Ascending aorta (tissue), 2 donors: ENCODE measurements around the gene SYT1. TPM values are rescaled to one million over a fixed set of nuclear protein-coding genes. Genes with fewer than 3 reads are reported as not detected.

Source experiments
- DNase-seq, 2 donors: peaks; one replicate each; pipeline ENCODE4 v3.0.0-alpha.2; 2019; ENCODE audit warnings: low spot score in 2 of 2
- H3K27ac ChIP-seq, 2 donors: fragments of 200-600 bp; sonication (generic); one replicate each; pipeline ENCODE4 v1.5.1; 2016 to 2017; ENCODE audit warnings: mild to moderate bottlenecking in 1 of 2
- H3K27me3 ChIP-seq: fragments of 200-600 bp; sonication (generic); one replicate; pipeline ENCODE4 v1.5.1; 2017
- H3K36me3 ChIP-seq, 2 donors: fragments of 200-600 bp; sonication (generic); one replicate each; pipeline ENCODE4 v1.5.1; 2016
- H3K4me1 ChIP-seq, 2 donors: fragments of 200-600 bp; sonication (generic); one replicate each; pipeline ENCODE4 v1.5.1; 2016 to 2017; ENCODE audit warnings: mild to moderate bottlenecking in 1 of 2
- H3K4me3 ChIP-seq, 2 donors: fragments of 200-600 bp; sonication (generic); one replicate each; pipeline ENCODE4 v1.5.1; 2016 to 2017; ENCODE audit warnings: mild to moderate bottlenecking in 1 of 2
- H3K9me3 ChIP-seq, 2 donors: fragments of 200-600 bp; sonication (generic); one replicate each; pipeline ENCODE4 v1.5.1; 2016
- CTCF ChIP-seq, 3 experiments: fragments of 200-600 bp in 2 of 3; fragments of 450-650 bp in 1 of 3; sonication (generic) in 2 of 3; IDR thresholded peaks; one replicate each; pipeline ENCODE4 v1.5.1; 2016 to 2019; ENCODE audit warnings: antibody characterized with exemption in 3 of 3, mild to moderate bottlenecking in 1 of 3, moderate library complexity in 1 of 3
- intact Hi-C: fragments of 100-400 bp; cut with DNase I; formaldehyde crosslinking; loops from one replicate; pipeline ENCODE4 v1.15.1; 2023
- total RNA-seq: library from RNA; depleted of rRNA; stranded (reverse); fragments of >200 nt; gene quantifications from one replicate; pipeline ENCODE4 v1.1.0, GENCODE V29; 2016

SYT1 gene
- total RNA-seq, 1 donor from 2014 or later: 0.64 TPM

- no peak for DNase-seq
- intact Hi-C loops: no loop called here
- Histone ChIP-seq H3K9me3 (peaks cover 0 to 6% of the 10 kb centered on the region in 2 donors), H3K4me3 (no peak overlapping the region), H3K27ac (no peak overlapping the region), H3K27me3 (no peaks in the 10 kb centered on the region), H3K36me3 (no peaks in the 10 kb centered on the region), H3K4me1 (no peaks in the 10 kb centered on the region)
- TF ChIP-seq CTCF (IDR thresholded peaks at IDR 0.05): no peak
These were observed 352.7 kb downstream of the SYT1 start for GRCh38 chr12:79217306-79217705.

- no peak for TF ChIP-seq CTCF (IDR thresholded peaks at IDR 0.05)
- Histone ChIP-seq H3K9me3 (peaks cover 0 to 12% of the 10 kb centered on the region in 2 donors), H3K4me3 (no peak overlapping the region), H3K27me3 (no peaks in the 10 kb centered on the region), H3K27ac (no peak overlapping the region), H3K4me1 (no peaks in the 10 kb centered on the region), H3K36me3 (no peaks in the 10 kb centered on the region)
- intact Hi-C loops: no loop called here
- DNase-seq: no peak
These were observed 358.6 kb downstream of the SYT1 start for GRCh38 chr12:79223210-79223609.

- intact Hi-C loops: no loop called here
- Histone ChIP-seq H3K27ac (no peak overlapping the region), H3K4me1 (no peaks in the 10 kb centered on the region), H3K27me3 (no peaks in the 10 kb centered on the region), H3K4me3 (no peak overlapping the region), H3K9me3 (peaks cover 0 to 12% of the 10 kb centered on the region in 2 donors), H3K36me3 (no peaks in the 10 kb centered on the region)
- DNase-seq: no peak
- no peak for TF ChIP-seq CTCF (IDR thresholded peaks at IDR 0.05)
These were observed 359.2 kb downstream of the SYT1 start for GRCh38 chr12:79223761-79224160.

- Histone ChIP-seq H3K27me3 (no peaks in the 10 kb centered on the region), H3K4me1 (no peaks in the 10 kb centered on the region), H3K9me3 (peaks cover 0 to 8% of the 10 kb centered on the region in 2 donors), H3K4me3 (no peak overlapping the region), H3K27ac (no peak overlapping the region), H3K36me3 (no peaks in the 10 kb centered on the region)
- DNase-seq: no peak
- intact Hi-C loops: no loop called here
- TF ChIP-seq CTCF (IDR thresholded peaks at IDR 0.05): no peak
These were observed 362.5 kb downstream of the SYT1 start for GRCh38 chr12:79227091-79227490.

- Histone ChIP-seq H3K4me1 (no peaks in the 10 kb centered on the region), H3K27ac (no peak overlapping the region), H3K36me3 (no peaks in the 10 kb centered on the region), H3K9me3 (peaks cover 0 to 2% of the 10 kb centered on the region in 2 donors), H3K27me3 (no peaks in the 10 kb centered on the region), H3K4me3 (no peak overlapping the region)
- intact Hi-C loops: no loop called here
- TF ChIP-seq CTCF (IDR thresholded peaks at IDR 0.05): no peak
- DNase-seq: no peak
These were observed 363.1 kb downstream of the SYT1 start for GRCh38 chr12:79227646-79228045.

GRCh38 chr12:79233341-79233781 is 368.8 kb downstream of the SYT1 start:
- TF ChIP-seq CTCF (IDR thresholded peaks at IDR 0.05): no peak
- H3K36me3 ChIP-seq: no peaks in the 10 kb centered on the region
- no peak overlapping the region for H3K4me3 ChIP-seq
- no peaks in the 10 kb centered on the region for H3K4me1 ChIP-seq
- H3K27ac ChIP-seq: no peak overlapping the region
- no peak for DNase-seq
- no peaks in the 10 kb centered on the region for H3K27me3 ChIP-seq
- H3K9me3 ChIP-seq: no peaks in the 10 kb centered on the region
- intact Hi-C loops: no loop called here
